MM.1S (cell line): ENCODE results near the gene IL37.

Experiments used
- DNase-seq: peaks from one replicate; pipeline ENCODE4 v3.0.0-alpha.2; 2015
- H2AFZ ChIP-seq: fragments of 300-600 bp; sonication (generic); 2 replicates; pipeline ENCODE4 v1.6.0; 2016; ENCODE audit warnings: antibody characterized with exemption, low read length
- H3F3A ChIP-seq: fragments of 300-600 bp; sonication (generic); 2 replicates; pipeline ENCODE4 v1.6.1; 2016; ENCODE audit warnings: mild to moderate bottlenecking, antibody characterized with exemption, low read length, moderate library complexity, mixed read lengths; ENCODE audit not compliant: insufficient read depth
- H3K27ac ChIP-seq: fragments of 300-600 bp; sonication (generic); 2 replicates; pipeline ENCODE4 v1.5.1; 2016; ENCODE audit warnings: mild to moderate bottlenecking, low read length
- H3K27me3 ChIP-seq: fragments of 300-600 bp; sonication (generic); replicated peaks from 2 replicates; pipeline ENCODE4 v1.6.0; 2016; ENCODE audit warnings: low read length; ENCODE audit not compliant: insufficient read depth
- H3K36me3 ChIP-seq: fragments of 300-600 bp; sonication (generic); replicated peaks from 2 replicates; pipeline ENCODE4 v1.6.1; 2016; ENCODE audit warnings: mild to moderate bottlenecking, low read length, mixed read lengths; ENCODE audit not compliant: insufficient read depth
- H3K4me1 ChIP-seq: fragments of 300-600 bp; sonication (generic); 2 replicates; pipeline ENCODE4 v1.6.1; 2016; ENCODE audit warnings: low read length, mixed read lengths
- H3K4me2 ChIP-seq: fragments of 300-600 bp; sonication (generic); 2 replicates; pipeline ENCODE4 v1.6.0; 2016; ENCODE audit warnings: low read depth, low read length
- H3K4me3 ChIP-seq: fragments of 300-600 bp; sonication (generic); 2 replicates; pipeline ENCODE4 v1.5.1; 2016; ENCODE audit warnings: low read length, mixed read lengths
- H3K79me2 ChIP-seq: fragments of 300-600 bp; sonication (generic); 2 replicates; pipeline ENCODE4 v1.6.1; 2016; ENCODE audit warnings: mixed run types, low read length, mixed read lengths
- H3K9ac ChIP-seq: fragments of 300-600 bp; sonication (generic); 2 replicates; pipeline ENCODE4 v1.6.1; 2016; ENCODE audit warnings: low read length, mixed read lengths
- H3K9me2 ChIP-seq: fragments of 300-600 bp; sonication (generic); replicated peaks from 2 replicates; pipeline ENCODE4 v1.6.1; 2016; ENCODE audit warnings: mild to moderate bottlenecking, low read length, mixed read lengths; ENCODE audit not compliant: insufficient read depth
- H3K9me3 ChIP-seq: fragments of 300-600 bp; sonication (generic); replicated peaks from 2 replicates; pipeline ENCODE4 v1.6.1; 2016; ENCODE audit warnings: mild to moderate bottlenecking, low read length, mixed read lengths; ENCODE audit not compliant: insufficient read depth
- H4K20me1 ChIP-seq: fragments of 300-600 bp; sonication (generic); 2 replicates; pipeline ENCODE4 v1.6.1; 2016; ENCODE audit warnings: mild to moderate bottlenecking, low read length, moderate library complexity, mixed read lengths; ENCODE audit not compliant: insufficient read depth
- CTCF ChIP-seq: fragments of 300-600 bp; sonication (generic); IDR thresholded peaks from 2 replicates; pipeline ENCODE4 v1.5.1; 2016; ENCODE audit warnings: antibody characterized with exemption, low read length, mixed read lengths
- EZH2 ChIP-seq: fragments of 300-600 bp; sonication (generic); optimal IDR thresholded peaks from 2 replicates; pipeline ENCODE3; 2017; ENCODE audit warnings: low read depth, mild to moderate bottlenecking, antibody characterized with exemption, low read length, mixed read lengths
- EZH2phosphoT487 ChIP-seq: fragments of 300-600 bp; sonication (generic); IDR thresholded peaks from 2 replicates; pipeline ENCODE4 v1.6.1; 2018; ENCODE audit warnings: antibody characterized with exemption, low read length

Gene IL37

DNA sequence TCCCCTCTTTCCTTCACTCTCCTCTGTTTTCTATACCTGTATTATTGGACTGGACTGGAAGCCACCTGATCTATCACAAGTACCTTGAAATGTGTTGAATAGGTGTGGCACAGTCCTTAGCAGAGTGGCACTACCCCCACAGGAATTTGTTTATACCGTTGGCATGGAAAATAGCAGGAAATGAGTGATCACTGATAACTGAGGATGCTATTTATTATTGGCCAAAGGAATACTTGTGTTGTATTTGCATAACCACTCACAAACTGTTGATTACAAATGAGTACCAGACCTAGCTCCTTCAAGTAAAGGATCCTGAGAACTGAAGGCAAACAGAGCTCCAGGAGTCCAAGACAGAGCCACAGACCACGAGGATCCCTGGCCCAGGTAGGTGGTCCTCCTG is at the start of gene IL37:
TSS of gene IL37 (plus strand) at position 301 of the 400 bp plus-strand sequence. CDS start 1,848 bp downstream, outside the sequence.
- no peaks in the 10 kb centered on the region for H3K79me2 ChIP-seq
- no peaks in the 10 kb centered on the region for H3K27me3 ChIP-seq
- no peaks in the 10 kb centered on the region for H3F3A ChIP-seq
- H3K4me1 ChIP-seq = no peaks in the 10 kb centered on the region
- no peak within 1 kb of the TSS for H3K27ac ChIP-seq
- no peaks in the 10 kb centered on the region for H3K36me3 ChIP-seq
- no peak within 1 kb of the TSS for H3K9ac ChIP-seq
- H3K9me2 ChIP-seq = no peaks in the 10 kb centered on the region
- DNase-seq = no peak
- H3K9me3 ChIP-seq = no peaks in the 10 kb centered on the region
- H4K20me1 ChIP-seq = no peaks in the 10 kb centered on the region
- H3K4me2 ChIP-seq = no peak within 1 kb of the TSS
- H3K4me3 ChIP-seq = no peak within 1 kb of the TSS
- TF ChIP-seq EZH2 (no peak), EZH2phosphoT487 (no peak), CTCF (no peak)
- no peak within 1 kb of the TSS for H2AFZ ChIP-seq

- no peaks in the 10 kb centered on the region for H3K9me2 ChIP-seq
- H3K4me1 ChIP-seq = no peaks in the 10 kb centered on the region
- DNase-seq = no peak
- H3K4me2 ChIP-seq = no peak overlapping the region
- H3K27ac ChIP-seq = no peak overlapping the region
- no peak for TF ChIP-seq CTCF
- no peak for TF ChIP-seq EZH2
- no peak for TF ChIP-seq EZH2phosphoT487
- no peaks in the 10 kb centered on the region for H3F3A ChIP-seq
- H4K20me1 ChIP-seq = no peaks in the 10 kb centered on the region
- H3K79me2 ChIP-seq = no peaks in the 10 kb centered on the region
- no peaks in the 10 kb centered on the region for H3K27me3 ChIP-seq
- no peaks in the 10 kb centered on the region for H3K36me3 ChIP-seq
- H3K9ac ChIP-seq = no peak overlapping the region
- no peaks in the 10 kb centered on the region for H3K9me3 ChIP-seq
- no peak overlapping the region for H3K4me3 ChIP-seq
- no peak overlapping the region for H2AFZ ChIP-seq
Observed at GRCh38 chr2:112864072-112864471, 46.9 kb upstream of the IL37 start.

DNA sequence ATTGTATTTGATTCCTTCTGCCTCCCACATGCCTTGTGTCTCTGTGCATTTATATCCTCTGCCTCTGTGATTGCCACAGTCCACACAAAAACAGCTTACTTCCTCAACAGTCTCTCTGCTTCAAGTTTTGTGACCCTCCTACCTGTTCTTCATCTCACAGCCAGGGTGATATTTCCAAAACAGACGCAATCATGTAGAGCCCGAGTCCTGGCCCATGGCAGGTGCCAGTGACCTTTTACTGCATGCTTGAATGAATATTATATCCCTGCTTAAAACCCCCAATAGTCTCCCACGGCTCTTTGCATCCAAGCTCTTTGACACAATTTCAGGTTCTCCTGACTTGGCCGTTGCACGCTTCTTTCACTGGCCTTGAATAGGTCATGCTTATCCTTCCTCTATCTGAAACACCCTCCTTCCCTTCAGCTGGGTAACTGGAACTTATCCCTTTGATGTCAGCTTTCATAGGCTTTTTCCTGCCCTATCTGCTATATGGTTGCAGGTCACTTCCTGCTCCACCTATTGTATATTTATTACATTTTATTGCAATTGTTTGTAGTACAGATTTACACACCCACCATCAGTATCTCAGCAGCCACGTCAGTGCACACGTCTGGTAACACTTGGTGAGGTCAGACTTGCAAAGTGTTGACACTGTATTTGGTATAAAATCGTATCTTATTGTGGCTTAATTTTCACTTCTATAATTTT is 44.7 kb upstream of the IL37 start:
- TF ChIP-seq CTCF (no peak), EZH2phosphoT487 (no peak), EZH2 (no peak)

More for the DNA sequence above, 44.7 kb upstream of the IL37 start:
- Histone ChIP-seq H2AFZ (no peak overlapping the region), H4K20me1 (no peaks in the 10 kb centered on the region), H3K27me3 (no peaks in the 10 kb centered on the region), H3K4me1 (no peaks in the 10 kb centered on the region), H3K9ac (no peak overlapping the region), H3F3A (no peaks in the 10 kb centered on the region), H3K9me3 (no peaks in the 10 kb centered on the region), H3K36me3 (no peaks in the 10 kb centered on the region), H3K4me3 (no peak overlapping the region), H3K27ac (no peak overlapping the region), H3K4me2 (no peak overlapping the region), H3K9me2 (no peaks in the 10 kb centered on the region), H3K79me2 (no peaks in the 10 kb centered on the region)
- DNase-seq = no peak
